ENCODE data around the gene PSEN1.

The PSEN1 gene

GRCh38 chr14:73253721-73254120 is 117.4 kb downstream of the PSEN1 start:
- no peak for DNase-seq (ENCODE audit: low read depth)

- DNase-seq (ENCODE audit: low read depth), result no peak
Observed at GRCh38 chr14:73254247-73255004, 118.1 kb downstream of the PSEN1 start.

GRCh38 chr14:73255005-73255400 is 118.7 kb downstream of the PSEN1 start:
- DNase-seq (ENCODE audit: low read depth), result no peak

- no peak for DNase-seq (ENCODE audit: low read depth)
Observed at GRCh38 chr14:73255693-73256225, 119.5 kb downstream of the PSEN1 start.

GRCh38 chr14:73258076-73258475 is 121.8 kb downstream of the PSEN1 start:
- DNase-seq (ENCODE audit: low read depth), result no peak

- DNase-seq (ENCODE audit: low read depth), result no peak
Observed at GRCh38 chr14:73258845-73259611, 122.7 kb downstream of the PSEN1 start.

- no peak for DNase-seq (ENCODE audit: low read depth)
Observed at GRCh38 chr14:73259837-73260236, 123.5 kb downstream of the PSEN1 start.

GRCh38 chr14:73260574-73260973 is 124.3 kb downstream of the PSEN1 start:
- DNase-seq (ENCODE audit: low read depth), result no peak

- DNase-seq (ENCODE audit: low read depth), result no peak
Observed at GRCh38 chr14:73261075-73261474, 124.8 kb downstream of the PSEN1 start.

GRCh38 chr14:73261520-73262426 is 125.5 kb downstream of the PSEN1 start:
- DNase-seq (ENCODE audit: low read depth), result no peak

- DNase-seq (ENCODE audit: low read depth), result no peak
Observed at GRCh38 chr14:73262427-73263183, 126.3 kb downstream of the PSEN1 start.

GRCh38 chr14:73263606-73264005 is 127.3 kb downstream of the PSEN1 start:
- no peak for DNase-seq (ENCODE audit: low read depth)

- DNase-seq (ENCODE audit: low read depth), result no peak
Observed at GRCh38 chr14:73264080-73264884, 128.0 kb downstream of the PSEN1 start.

- no peak for DNase-seq (ENCODE audit: low read depth)
Observed at GRCh38 chr14:73264885-73265720, 128.8 kb downstream of the PSEN1 start.

GRCh38 chr14:73265721-73266046 is 129.4 kb downstream of the PSEN1 start:
- DNase-seq (ENCODE audit: low read depth), result no peak

- no peak for DNase-seq (ENCODE audit: low read depth)
Observed at GRCh38 chr14:73266317-73266716, 130.0 kb downstream of the PSEN1 start.

- DNase-seq (ENCODE audit: low read depth), result no peak
Observed at GRCh38 chr14:73267474-73267873, 131.2 kb downstream of the PSEN1 start.

GRCh38 chr14:73269729-73270531 is 133.6 kb downstream of the PSEN1 start:
- no peak for DNase-seq (ENCODE audit: low read depth)

- no peak for DNase-seq (ENCODE audit: low read depth)
Observed at GRCh38 chr14:73272393-73272792, 136.1 kb downstream of the PSEN1 start.

All from non-pigmented ciliary epithelial cell (primary cell).